A375 (cell line): Measurements from ENCODE around the gene GRID1. TPM values are rescaled to one million over a fixed set of nuclear protein-coding genes. Genes with fewer than 3 reads are reported as not detected.

Source experiments
- small RNA-seq: library from RNA; depleted of rRNA; stranded (forward); fragments of <200 nt; gene quantifications from one replicate; pipeline ENCODE3, GENCODE V24; 2014
- total RNA-seq: library from RNA; depleted of rRNA; stranded (reverse); fragments of >200 nt; shearing (Covaris generic); gene quantifications from 2 replicates; pipeline ENCODE4 v1.2.3, GENCODE V29; 2014; rRNA removed

Gene GRID1
- 0.03 and 0.04 TPM in 2 replicates for total RNA-seq

GRCh38 chr10:86366033-86366901 is at the start of gene GRID1:
GRID1 (minus strand) TSS chr10:86366795.

Small RNAs within 50 kb of the gene (small RNA-seq; reads per million reads assigned to genes)
- gene MIR346 (not detected), gene RF02271 (not detected), gene RN7SKP238 (not detected), gene RNA5SP322 (0.92 reads per million, percentile 52 among the genes with 10 or more reads in this experiment)

Other genes with a start within 250 kb of the GRID1 start
- 35.9 and 38.5 TPM in 2 replicates for gene WAPL, start 155.0 kb upstream of the GRID1 start, total RNA-seq